HepG2 (cell line): Measurements from ENCODE around the gene KREMEN1. TPM values are rescaled to one million over a fixed set of nuclear protein-coding genes. Genes with fewer than 3 reads are reported as not detected.

Source experiments
- ATAC-seq: fragments of 200-7000 bp; cut with Tn5 transposase; 3 replicates; pipeline ENCODE4 v1.9.1; 2020; ENCODE audit warnings: mild to moderate bottlenecking, moderate library complexity
- BruUV-seq: library from RNA; stranded (reverse); fragments of 400-500 nt; replicated peaks from 2 replicates; lab custom pipeline; 2021; lab: Mats Ljungman, UMichigan
- CTCF ChIA-PET: fragments of 300-600 bp; formaldehyde crosslinking; extraction: SDS; loops from one replicate; lab custom pipeline; 2021; ENCODE audit warnings: low total read pairs, inconsistent platforms, low intra/inter-chr PET ratio; lab: Yijun Ruan, JAX
- POLR2A ChIA-PET: fragments of 350-600 bp; sonication (Branson Sonifier 250); formaldehyde crosslinking; loops from one replicate; lab custom pipeline; 2020; ENCODE audit warnings: antibody characterized with exemption, inconsistent platforms; lab: Yijun Ruan, JAX
- DNase-seq: peaks from one replicate; pipeline ENCODE4 v3.0.0-alpha.2; 2015; ENCODE audit warnings: low spot score
- FAIRE-seq: peaks from 3 replicates; lab custom pipeline; 2011; peaks lifted over from hg19 to GRCh38; lab: Jason Lieb, UNC
- H2AFZ ChIP-seq: one replicate; pipeline ENCODE4 v1.6.1; 2011; ENCODE audit warnings: low read length, inconsistent platforms
- H3K27ac ChIP-seq: fragments of 300-600 bp; 3 replicates; pipeline ENCODE4 v1.8.0; 2011; ENCODE audit warnings: mixed run types, mild to moderate bottlenecking, mixed read lengths, low read length, inconsistent platforms; ENCODE audit not compliant: insufficient read depth; ENCODE audit errors: extremely low read length
- H3K27me3 ChIP-seq, 2 experiments: fragments of 200-600 bp in 1 of 2; 2 replicates in 1 of 2; 3 replicates in 1 of 2; pipeline versions ENCODE4 v1.6.0 to v1.8.0; 2011; ENCODE audit warnings: low read length in 2 of 2, mild to moderate bottlenecking in 2 of 2, moderate library complexity in 2 of 2, inconsistent platforms in 1 of 2; ENCODE audit not compliant: insufficient read depth in 2 of 2, control insufficient read depth in 1 of 2
- H3K36me3 ChIP-seq, 2 experiments: fragments of 200-600 bp in 1 of 2; replicated peaks in 1 of 2; 2 replicates in 1 of 2; 3 replicates in 1 of 2; pipeline versions ENCODE4 v1.5.1 to v1.8.0; 2011; ENCODE audit warnings: low read length in 2 of 2, inconsistent platforms in 1 of 2; ENCODE audit not compliant: insufficient read depth in 2 of 2, control insufficient read depth in 1 of 2
- H3K4me1 ChIP-seq: 2 replicates; pipeline ENCODE4 v1.5.1; 2012; ENCODE audit warnings: low read length, inconsistent platforms; ENCODE audit not compliant: insufficient read depth
- H3K4me2 ChIP-seq: 2 replicates; pipeline ENCODE4 v1.6.0; 2011; ENCODE audit warnings: low read depth, low read length, inconsistent platforms
- H3K4me3 ChIP-seq, 3 experiments: fragments of 200-600 bp in 1 of 3; sonication (generic), shearing (Covaris generic) in 1 of 3; replicated peaks in 1 of 3; 2 replicates each; pipeline ENCODE4 v1.5.1; 2011 to 2016; ENCODE audit warnings: low read length in 3 of 3, inconsistent platforms in 2 of 3, low read depth in 2 of 3, mild to moderate bottlenecking in 2 of 3, control low read depth in 1 of 3, mixed read lengths in 1 of 3; ENCODE audit not compliant: insufficient read depth in 1 of 3
- H3K79me2 ChIP-seq: one replicate; pipeline ENCODE4 v1.6.1; 2011; ENCODE audit warnings: low read length, inconsistent platforms; ENCODE audit not compliant: insufficient read depth
- H3K9ac ChIP-seq: 2 replicates; pipeline ENCODE4 v1.6.0; 2011; ENCODE audit warnings: mild to moderate bottlenecking, low read depth, low read length, inconsistent platforms; ENCODE audit not compliant: insufficient read depth
- H3K9me3 ChIP-seq: 2 replicates; pipeline ENCODE4 v1.5.1; 2012; ENCODE audit warnings: mild to moderate bottlenecking, low read length
- H4K20me1 ChIP-seq: 2 replicates; pipeline ENCODE4 v1.6.0; 2011; ENCODE audit warnings: inconsistent platforms, mild to moderate bottlenecking, low read length, moderate library complexity; ENCODE audit not compliant: insufficient read depth
- ETV6 ChIP-seq: sonication (generic); formaldehyde crosslinking; conservative IDR thresholded peaks from 2 replicates; pipeline ENCODE4 v1.4.0; 2020; ENCODE audit warnings: missing genetic modification reagents
- KDM4B ChIP-seq: sonication (generic); formaldehyde crosslinking; IDR thresholded peaks from 2 replicates; pipeline ENCODE4 v1.4.0; 2020; ENCODE audit warnings: missing genetic modification reagents
- MED13 ChIP-seq: sonication (generic); formaldehyde crosslinking; IDR thresholded peaks from 2 replicates; pipeline ENCODE4 v1.5.0; 2020; ENCODE audit warnings: missing genetic modification reagents
- RNF2 ChIP-seq: fragments of 450-650 bp; conservative IDR thresholded peaks from 2 replicates; pipeline ENCODE4 v1.6.1; 2016; ENCODE audit warnings: low read depth
- ZNF3 ChIP-seq: IDR thresholded peaks from 2 replicates; pipeline ENCODE4 v1.7.0; 2017; ENCODE audit warnings: inconsistent platforms
- ZNF367 ChIP-seq: sonication (generic); formaldehyde crosslinking; IDR thresholded peaks from 2 replicates; pipeline ENCODE4 v1.4.0; 2020; ENCODE audit warnings: missing genetic modification reagents, borderline replicate concordance
- ZNF776 ChIP-seq: sonication (generic); formaldehyde crosslinking; IDR thresholded peaks from 2 replicates; pipeline ENCODE4 v1.4.0; 2020; ENCODE audit warnings: mild to moderate bottlenecking, missing genetic modification reagents
- ZSCAN12 ChIP-seq: sonication (generic); formaldehyde crosslinking; IDR thresholded peaks from 2 replicates; pipeline ENCODE4 v1.9.0; 2021; ENCODE audit warnings: mild to moderate bottlenecking, missing genetic modification reagents
- WGBS: methylation state at CpG from one replicate; pipeline ENCODE4 v1.1.6; 2017; ENCODE audit warnings: low lambda C conversion rate; 5-methylcytosine and 5-hydroxymethylcytosine counted together
- in situ Hi-C: cut with HindIII; loops from 2 replicates; pipeline ENCODE4 v1.10.0; 2017; ENCODE audit warnings: low pct_unique_long_range_greater_than_20kb; ENCODE audit not compliant: extremely low pct_ligation_motif_present
- intact Hi-C: fragments of 100-400 bp; cut with micrococcal nuclease; formaldehyde crosslinking; loops from one replicate; pipeline ENCODE4 v1.10.0; 2022; ENCODE audit not compliant: unreplicated experiment
- polyA plus RNA-seq, 8 experiments: library from polyadenylated mRNA; depleted of rRNA in 3 of 8; stranded (reverse) in 7 of 8; unstranded in 1 of 8; fragments of >200 nt; fragmentation: Illumina TruSeq in 4 of 8; extraction: Trizol in 4 of 8; gene quantifications; 2 replicates each; pipeline versions ENCODE4 v1.2.1 to v1.2.3, GENCODE V29; 2011 to 2016; ENCODE audit warnings: low read depth in 4 of 8, missing spikeins in 1 of 8, mixed read lengths in 1 of 8; ENCODE audit not compliant: insufficient read depth in 1 of 8
- total RNA-seq, 5 experiments: library from RNA; depleted of rRNA; stranded (reverse); fragments of >200 nt; fragmentation: Illumina TruSeq; extraction: Trizol; gene quantifications; 2 replicates each; pipeline ENCODE4 v1.2.3, GENCODE V29; 2016; ENCODE audit warnings: low read depth in 1 of 5
- TF ChIP-seq, protein P1 (sequence below): sonication (generic); formaldehyde crosslinking; IDR thresholded peaks from 2 replicates; pipeline ENCODE4 v1.4.0; 2020; ENCODE audit warnings: missing genetic modification reagents, mild to moderate bottlenecking, borderline replicate concordance
- TF ChIP-seq, protein P2 (sequence below): sonication (generic); formaldehyde crosslinking; IDR thresholded peaks from 2 replicates; pipeline ENCODE4 v1.4.0; 2020; ENCODE audit warnings: missing genetic modification reagents
- TF ChIP-seq, protein P3 (sequence below): sonication (generic); formaldehyde crosslinking; IDR thresholded peaks from 2 replicates; pipeline ENCODE4 v1.8.0; 2022; ENCODE audit warnings: mild to moderate bottlenecking, missing genetic modification reagents, borderline replicate concordance
- TF ChIP-seq, protein P4 (sequence below): sonication (generic); formaldehyde crosslinking; IDR thresholded peaks from 2 replicates; pipeline ENCODE4 v1.4.0; 2020; ENCODE audit warnings: missing genetic modification reagents
- TF ChIP-seq, protein P5 (sequence below): sonication (generic); formaldehyde crosslinking; IDR thresholded peaks from 2 replicates; pipeline ENCODE4 v1.4.0; 2020; ENCODE audit warnings: mild to moderate bottlenecking, missing genetic modification reagents

KREMEN1 gene
- total and polyA plus RNA-seq, 2 of the 13 experiments (the other 11 are each of a cell fraction or from before 2014, with no cell fraction given), result 9.8 to 13.8 TPM

DNA sequence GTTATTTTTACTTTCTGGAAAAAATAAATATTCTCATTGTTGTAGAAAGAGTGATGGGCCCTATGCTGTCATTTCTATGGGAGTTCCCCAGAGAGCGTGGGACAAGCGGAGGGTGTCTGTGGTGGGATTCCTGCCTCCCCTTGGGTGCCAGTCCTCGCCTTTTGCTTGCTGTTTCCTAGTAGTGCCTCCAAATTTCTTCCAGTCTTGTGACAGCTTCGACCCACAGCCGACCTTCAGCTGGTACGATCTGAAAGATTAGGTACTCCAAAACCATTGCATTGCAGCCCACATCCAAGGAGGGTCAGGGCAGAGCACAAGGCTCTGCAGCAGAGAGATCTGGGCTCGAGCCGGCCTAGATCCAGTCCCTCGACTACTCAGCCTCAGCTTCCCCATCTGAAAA, 73.9 kb downstream of the KREMEN1 start:
- no peak for DNase-seq
- no peak for ATAC-seq
- POLR2A ChIA-PET, result no interaction called here
- Histone ChIP-seq H4K20me1 (no peaks in the 10 kb centered on the region), H3K27me3 (no peaks in the 10 kb centered on the region), H3K4me2 (no peak overlapping the region), H2AFZ (no peak overlapping the region), H3K4me1 (peaks cover 32% of the 10 kb centered on the region), H3K9me3 (no peaks in the 10 kb centered on the region), H3K9ac (no peak overlapping the region), H3K79me2 (no peaks in the 10 kb centered on the region), H3K4me3 (no peak overlapping the region), H3K36me3 (peaks cover 0 to 7% of the 10 kb centered on the region in 2 experiments; a peak in 2 of 5 replicates), H3K27ac (no peak overlapping the region)
- BruUV-seq, result no TSS peak
- intact Hi-C loops, result no loop called here
- no peak for FAIRE-seq
- 91% methylated on average over 6 of the region's 9 CpGs for WGBS
- CTCF ChIA-PET, result no interaction called here
- TF ChIP-seq ZNF367 (CRISPR knock-in tag) (no peak), RNF2 (no peak), ETV6 (no peak), ZNF3 (CRISPR knock-in tag) (no peak), ZSCAN12 (no peak), MED13 (CRISPR knock-in tag) (no peak), ZNF776 (CRISPR knock-in tag) (no peak), KDM4B (CRISPR knock-in tag) (no peak)
- TF ChIP-seq, protein P1, sequence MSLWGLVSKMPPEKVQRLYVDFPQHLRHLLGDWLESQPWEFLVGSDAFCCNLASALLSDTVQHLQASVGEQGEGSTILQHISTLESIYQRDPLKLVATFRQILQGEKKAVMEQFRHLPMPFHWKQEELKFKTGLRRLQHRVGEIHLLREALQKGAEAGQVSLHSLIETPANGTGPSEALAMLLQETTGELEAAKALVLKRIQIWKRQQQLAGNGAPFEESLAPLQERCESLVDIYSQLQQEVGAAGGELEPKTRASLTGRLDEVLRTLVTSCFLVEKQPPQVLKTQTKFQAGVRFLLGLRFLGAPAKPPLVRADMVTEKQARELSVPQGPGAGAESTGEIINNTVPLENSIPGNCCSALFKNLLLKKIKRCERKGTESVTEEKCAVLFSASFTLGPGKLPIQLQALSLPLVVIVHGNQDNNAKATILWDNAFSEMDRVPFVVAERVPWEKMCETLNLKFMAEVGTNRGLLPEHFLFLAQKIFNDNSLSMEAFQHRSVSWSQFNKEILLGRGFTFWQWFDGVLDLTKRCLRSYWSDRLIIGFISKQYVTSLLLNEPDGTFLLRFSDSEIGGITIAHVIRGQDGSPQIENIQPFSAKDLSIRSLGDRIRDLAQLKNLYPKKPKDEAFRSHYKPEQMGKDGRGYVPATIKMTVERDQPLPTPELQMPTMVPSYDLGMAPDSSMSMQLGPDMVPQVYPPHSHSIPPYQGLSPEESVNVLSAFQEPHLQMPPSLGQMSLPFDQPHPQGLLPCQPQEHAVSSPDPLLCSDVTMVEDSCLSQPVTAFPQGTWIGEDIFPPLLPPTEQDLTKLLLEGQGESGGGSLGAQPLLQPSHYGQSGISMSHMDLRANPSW (CRISPR knock-in tag), result no peak
- TF ChIP-seq, protein P2, sequence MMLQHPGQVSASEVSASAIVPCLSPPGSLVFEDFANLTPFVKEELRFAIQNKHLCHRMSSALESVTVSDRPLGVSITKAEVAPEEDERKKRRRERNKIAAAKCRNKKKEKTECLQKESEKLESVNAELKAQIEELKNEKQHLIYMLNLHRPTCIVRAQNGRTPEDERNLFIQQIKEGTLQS, result no peak
- TF ChIP-seq, protein P3, sequence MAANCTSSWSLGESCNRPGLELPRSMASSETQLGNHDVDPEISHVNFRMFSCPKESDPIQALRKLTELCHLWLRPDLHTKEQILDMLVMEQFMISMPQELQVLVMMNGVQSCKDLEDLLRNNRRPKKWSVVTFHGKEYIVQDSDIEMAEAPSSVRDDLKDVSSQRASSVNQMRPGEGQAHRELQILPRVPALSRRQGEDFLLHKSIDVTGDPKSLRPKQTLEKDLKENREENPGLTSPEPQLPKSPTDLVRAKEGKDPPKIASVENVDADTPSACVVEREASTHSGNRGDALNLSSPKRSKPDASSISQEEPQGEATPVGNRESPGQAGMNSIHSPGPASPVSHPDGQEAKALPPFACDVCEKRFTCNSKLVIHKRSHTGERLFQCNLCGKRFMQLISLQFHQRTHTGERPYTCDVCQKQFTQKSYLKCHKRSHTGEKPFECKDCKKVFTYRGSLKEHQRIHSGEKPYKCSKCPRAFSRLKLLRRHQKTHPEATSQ (CRISPR knock-in tag), result no peak
- TF ChIP-seq, protein P4, sequence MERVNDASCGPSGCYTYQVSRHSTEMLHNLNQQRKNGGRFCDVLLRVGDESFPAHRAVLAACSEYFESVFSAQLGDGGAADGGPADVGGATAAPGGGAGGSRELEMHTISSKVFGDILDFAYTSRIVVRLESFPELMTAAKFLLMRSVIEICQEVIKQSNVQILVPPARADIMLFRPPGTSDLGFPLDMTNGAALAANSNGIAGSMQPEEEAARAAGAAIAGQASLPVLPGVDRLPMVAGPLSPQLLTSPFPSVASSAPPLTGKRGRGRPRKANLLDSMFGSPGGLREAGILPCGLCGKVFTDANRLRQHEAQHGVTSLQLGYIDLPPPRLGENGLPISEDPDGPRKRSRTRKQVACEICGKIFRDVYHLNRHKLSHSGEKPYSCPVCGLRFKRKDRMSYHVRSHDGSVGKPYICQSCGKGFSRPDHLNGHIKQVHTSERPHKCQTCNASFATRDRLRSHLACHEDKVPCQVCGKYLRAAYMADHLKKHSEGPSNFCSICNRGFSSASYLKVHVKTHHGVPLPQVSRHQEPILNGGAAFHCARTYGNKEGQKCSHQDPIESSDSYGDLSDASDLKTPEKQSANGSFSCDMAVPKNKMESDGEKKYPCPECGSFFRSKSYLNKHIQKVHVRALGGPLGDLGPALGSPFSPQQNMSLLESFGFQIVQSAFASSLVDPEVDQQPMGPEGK (CRISPR knock-in tag), result no peak
- TF ChIP-seq, protein P5, sequence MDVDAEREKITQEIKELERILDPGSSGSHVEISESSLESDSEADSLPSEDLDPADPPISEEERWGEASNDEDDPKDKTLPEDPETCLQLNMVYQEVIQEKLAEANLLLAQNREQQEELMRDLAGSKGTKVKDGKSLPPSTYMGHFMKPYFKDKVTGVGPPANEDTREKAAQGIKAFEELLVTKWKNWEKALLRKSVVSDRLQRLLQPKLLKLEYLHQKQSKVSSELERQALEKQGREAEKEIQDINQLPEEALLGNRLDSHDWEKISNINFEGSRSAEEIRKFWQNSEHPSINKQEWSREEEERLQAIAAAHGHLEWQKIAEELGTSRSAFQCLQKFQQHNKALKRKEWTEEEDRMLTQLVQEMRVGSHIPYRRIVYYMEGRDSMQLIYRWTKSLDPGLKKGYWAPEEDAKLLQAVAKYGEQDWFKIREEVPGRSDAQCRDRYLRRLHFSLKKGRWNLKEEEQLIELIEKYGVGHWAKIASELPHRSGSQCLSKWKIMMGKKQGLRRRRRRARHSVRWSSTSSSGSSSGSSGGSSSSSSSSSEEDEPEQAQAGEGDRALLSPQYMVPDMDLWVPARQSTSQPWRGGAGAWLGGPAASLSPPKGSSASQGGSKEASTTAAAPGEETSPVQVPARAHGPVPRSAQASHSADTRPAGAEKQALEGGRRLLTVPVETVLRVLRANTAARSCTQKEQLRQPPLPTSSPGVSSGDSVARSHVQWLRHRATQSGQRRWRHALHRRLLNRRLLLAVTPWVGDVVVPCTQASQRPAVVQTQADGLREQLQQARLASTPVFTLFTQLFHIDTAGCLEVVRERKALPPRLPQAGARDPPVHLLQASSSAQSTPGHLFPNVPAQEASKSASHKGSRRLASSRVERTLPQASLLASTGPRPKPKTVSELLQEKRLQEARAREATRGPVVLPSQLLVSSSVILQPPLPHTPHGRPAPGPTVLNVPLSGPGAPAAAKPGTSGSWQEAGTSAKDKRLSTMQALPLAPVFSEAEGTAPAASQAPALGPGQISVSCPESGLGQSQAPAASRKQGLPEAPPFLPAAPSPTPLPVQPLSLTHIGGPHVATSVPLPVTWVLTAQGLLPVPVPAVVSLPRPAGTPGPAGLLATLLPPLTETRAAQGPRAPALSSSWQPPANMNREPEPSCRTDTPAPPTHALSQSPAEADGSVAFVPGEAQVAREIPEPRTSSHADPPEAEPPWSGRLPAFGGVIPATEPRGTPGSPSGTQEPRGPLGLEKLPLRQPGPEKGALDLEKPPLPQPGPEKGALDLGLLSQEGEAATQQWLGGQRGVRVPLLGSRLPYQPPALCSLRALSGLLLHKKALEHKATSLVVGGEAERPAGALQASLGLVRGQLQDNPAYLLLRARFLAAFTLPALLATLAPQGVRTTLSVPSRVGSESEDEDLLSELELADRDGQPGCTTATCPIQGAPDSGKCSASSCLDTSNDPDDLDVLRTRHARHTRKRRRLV (CRISPR knock-in tag), result no peak
- in situ Hi-C loops, result no loop called here
